ENCODE results near the gene KLHL28. TPM values are rescaled to one million over a fixed set of nuclear protein-coding genes. Genes with fewer than 3 reads are reported as not detected.

The KLHL28 gene
- total RNA-seq, 1 experiment from 2014 or later = 11.2 TPM

DNA sequence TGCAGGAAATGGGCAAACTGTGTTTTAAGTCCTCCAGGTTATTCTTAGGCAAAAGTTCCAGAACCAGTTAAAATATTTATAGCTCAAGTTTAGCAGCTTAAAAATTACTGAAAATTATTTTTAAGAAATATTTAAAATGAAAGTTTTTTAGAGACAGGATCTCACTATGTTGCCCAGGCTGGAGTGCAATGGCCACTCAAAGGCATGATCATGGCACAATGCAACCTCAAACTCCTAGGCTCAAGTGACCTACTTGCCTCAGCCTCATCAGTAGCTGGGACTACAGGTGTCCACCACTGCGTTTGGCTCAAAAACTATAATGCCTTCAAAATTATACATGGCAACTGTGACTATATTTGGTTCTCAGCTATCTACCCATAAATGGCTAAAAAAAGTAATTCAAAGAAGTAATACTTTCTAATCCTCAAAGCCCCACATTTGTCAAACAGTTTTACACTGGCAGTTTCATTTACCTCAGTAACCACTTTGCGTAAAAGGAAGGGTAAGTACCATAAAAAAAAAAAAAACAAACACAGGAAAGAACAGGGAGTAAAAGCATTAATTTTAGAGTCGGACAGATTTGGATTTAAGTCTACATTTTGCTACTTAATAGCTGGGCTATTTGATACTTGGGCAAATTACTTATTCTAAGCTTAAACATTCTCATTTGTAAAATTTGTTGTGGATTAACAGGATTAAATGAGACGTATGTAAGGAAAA is 9.2 kb downstream of the KLHL28 start:
- no TSS peak for BruUV-seq (replicated peaks)
- H3K4me1 ChIP-seq (ENCODE audit: control insufficient read depth in 1 of 2, insufficient read depth in 2 of 2, low read length in 2 of 2) = no peaks in the 10 kb centered on the region
- no peak overlapping the region for H2AFZ ChIP-seq (ENCODE audit: low read depth, low read length, poor library complexity, severe bottlenecking)
- intact Hi-C loops (cut with micrococcal nuclease) = no loop called here
- no peaks in the 10 kb centered on the region for H3K27me3 ChIP-seq (ENCODE audit: insufficient read depth, low read length)
- H4K20me1 ChIP-seq (ENCODE audit: insufficient read depth) = no peaks in the 10 kb centered on the region; the same call in 1 of the 2 replicates
- no peak for DNase-seq (ENCODE audit: low read depth, low spot score)
- no peaks in the 10 kb centered on the region for H3K9me2 ChIP-seq (ENCODE audit: insufficient read depth)
- no peak overlapping the region for H3K9ac ChIP-seq (ENCODE audit: low read length)
- ChIA-PET CTCF (no interaction called here), POLR2A (no interaction called here), RAD21 (ENCODE audit: low non-redundant PET in 1 of 2, low total read pairs in 2 of 2, uncharacterized antibody in 2 of 2, unreplicated experiment in 2 of 2) (no interaction called here)
- ATAC-seq = no peak
- no peak overlapping the region for H3K27ac ChIP-seq (ENCODE audit: low read depth, low read length)
- H3K9me3 ChIP-seq (ENCODE audit: control insufficient read depth in 1 of 2, insufficient read depth in 1 of 2, low read depth in 1 of 2, low read length in 2 of 2) = no peaks in the 10 kb centered on the region
- H3K79me2 ChIP-seq (ENCODE audit: insufficient read depth, low read length) = peaks cover 88% of the 10 kb centered on the region
- no peaks in the 10 kb centered on the region for H3K36me3 ChIP-seq (ENCODE audit: control insufficient read depth in 1 of 2, insufficient read depth in 2 of 2, low read length in 2 of 2)
- no peak overlapping the region for H3K4me3 ChIP-seq (replicated peaks in 1 of 2; ENCODE audit: low read depth in 1 of 2, low read length in 2 of 2)
- no peak overlapping the region for H3K4me2 ChIP-seq (ENCODE audit: low read length)
- TF ChIP-seq, protein P1, sequence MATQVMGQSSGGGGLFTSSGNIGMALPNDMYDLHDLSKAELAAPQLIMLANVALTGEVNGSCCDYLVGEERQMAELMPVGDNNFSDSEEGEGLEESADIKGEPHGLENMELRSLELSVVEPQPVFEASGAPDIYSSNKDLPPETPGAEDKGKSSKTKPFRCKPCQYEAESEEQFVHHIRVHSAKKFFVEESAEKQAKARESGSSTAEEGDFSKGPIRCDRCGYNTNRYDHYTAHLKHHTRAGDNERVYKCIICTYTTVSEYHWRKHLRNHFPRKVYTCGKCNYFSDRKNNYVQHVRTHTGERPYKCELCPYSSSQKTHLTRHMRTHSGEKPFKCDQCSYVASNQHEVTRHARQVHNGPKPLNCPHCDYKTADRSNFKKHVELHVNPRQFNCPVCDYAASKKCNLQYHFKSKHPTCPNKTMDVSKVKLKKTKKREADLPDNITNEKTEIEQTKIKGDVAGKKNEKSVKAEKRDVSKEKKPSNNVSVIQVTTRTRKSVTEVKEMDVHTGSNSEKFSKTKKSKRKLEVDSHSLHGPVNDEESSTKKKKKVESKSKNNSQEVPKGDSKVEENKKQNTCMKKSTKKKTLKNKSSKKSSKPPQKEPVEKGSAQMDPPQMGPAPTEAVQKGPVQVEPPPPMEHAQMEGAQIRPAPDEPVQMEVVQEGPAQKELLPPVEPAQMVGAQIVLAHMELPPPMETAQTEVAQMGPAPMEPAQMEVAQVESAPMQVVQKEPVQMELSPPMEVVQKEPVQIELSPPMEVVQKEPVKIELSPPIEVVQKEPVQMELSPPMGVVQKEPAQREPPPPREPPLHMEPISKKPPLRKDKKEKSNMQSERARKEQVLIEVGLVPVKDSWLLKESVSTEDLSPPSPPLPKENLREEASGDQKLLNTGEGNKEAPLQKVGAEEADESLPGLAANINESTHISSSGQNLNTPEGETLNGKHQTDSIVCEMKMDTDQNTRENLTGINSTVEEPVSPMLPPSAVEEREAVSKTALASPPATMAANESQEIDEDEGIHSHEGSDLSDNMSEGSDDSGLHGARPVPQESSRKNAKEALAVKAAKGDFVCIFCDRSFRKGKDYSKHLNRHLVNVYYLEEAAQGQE (IDR thresholded peaks at IDR 0.05; ENCODE audit: low read depth) = no peak
- TF ChIP-seq CEBPB (IDR thresholded peaks at IDR 0.05; ENCODE audit: low read depth) (no peak), ELF1 (IDR thresholded peaks at IDR 0.05; ENCODE audit: borderline replicate concordance, low read depth) (no peak), ATF3 (IDR thresholded peaks at IDR 0.05) (no peak), SIN3A (IDR thresholded peaks at IDR 0.05; ENCODE audit: low read depth) (no peak), YY1 (IDR thresholded peaks at IDR 0.05; ENCODE audit: extremely low read depth, insufficient replicate concordance, low read depth, low read length) (no peak), TCF7L2 (IDR thresholded peaks at IDR 0.05; ENCODE audit: borderline replicate concordance, extremely low read depth, insufficient read depth, insufficient read length) (no peak), RAD21 (IDR thresholded peaks at IDR 0.05; ENCODE audit: low read depth) (no peak), ZFX (IDR thresholded peaks at IDR 0.05) (no peak), EGR1 (IDR thresholded peaks at IDR 0.05; ENCODE audit: low read depth) (no peak), CBX3 (IDR thresholded peaks at IDR 0.05; ENCODE audit: low read depth) (no peak), POLR2A (IDR thresholded peaks at IDR 0.05; ENCODE audit: borderline replicate concordance, extremely low read depth, insufficient read depth, insufficient read length) (no peak), POLR2AphosphoS5 (IDR thresholded peaks at IDR 0.05; ENCODE audit: low read depth, low read length) (no peak), ZNF274 (IDR thresholded peaks at IDR 0.05; ENCODE audit: low read depth, low read length) (no peak), SP1 (IDR thresholded peaks at IDR 0.05; ENCODE audit: low read depth) (no peak), JUND (IDR thresholded peaks at IDR 0.05) (no peak)
- TF ChIP-seq, protein P2, sequence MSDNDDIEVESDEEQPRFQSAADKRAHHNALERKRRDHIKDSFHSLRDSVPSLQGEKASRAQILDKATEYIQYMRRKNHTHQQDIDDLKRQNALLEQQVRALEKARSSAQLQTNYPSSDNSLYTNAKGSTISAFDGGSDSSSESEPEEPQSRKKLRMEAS (IDR thresholded peaks at IDR 0.05) = no peak
- TF ChIP-seq, protein P3, sequence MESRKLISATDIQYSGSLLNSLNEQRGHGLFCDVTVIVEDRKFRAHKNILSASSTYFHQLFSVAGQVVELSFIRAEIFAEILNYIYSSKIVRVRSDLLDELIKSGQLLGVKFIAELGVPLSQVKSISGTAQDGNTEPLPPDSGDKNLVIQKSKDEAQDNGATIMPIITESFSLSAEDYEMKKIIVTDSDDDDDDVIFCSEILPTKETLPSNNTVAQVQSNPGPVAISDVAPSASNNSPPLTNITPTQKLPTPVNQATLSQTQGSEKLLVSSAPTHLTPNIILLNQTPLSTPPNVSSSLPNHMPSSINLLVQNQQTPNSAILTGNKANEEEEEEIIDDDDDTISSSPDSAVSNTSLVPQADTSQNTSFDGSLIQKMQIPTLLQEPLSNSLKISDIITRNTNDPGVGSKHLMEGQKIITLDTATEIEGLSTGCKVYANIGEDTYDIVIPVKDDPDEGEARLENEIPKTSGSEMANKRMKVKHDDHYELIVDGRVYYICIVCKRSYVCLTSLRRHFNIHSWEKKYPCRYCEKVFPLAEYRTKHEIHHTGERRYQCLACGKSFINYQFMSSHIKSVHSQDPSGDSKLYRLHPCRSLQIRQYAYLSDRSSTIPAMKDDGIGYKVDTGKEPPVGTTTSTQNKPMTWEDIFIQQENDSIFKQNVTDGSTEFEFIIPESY (IDR thresholded peaks at IDR 0.05; ENCODE audit: extremely low read depth, insufficient replicate concordance, low read length) = no peak
